Fibroblast of lung (primary cell): ENCODE results near the gene CYP4F22. TPM values are rescaled to one million over a fixed set of nuclear protein-coding genes. Genes with fewer than 3 reads are reported as not detected.

Experiments
- DNase-seq, 2 donors: peaks; one replicate each; pipeline versions ENCODE4 v3.0.0 to v3.0.0-alpha.2; 2010; ENCODE audit warnings: low read depth in 2 of 2
- H2AFZ ChIP-seq: 2 replicates; pipeline ENCODE4 v1.5.1; 2012; ENCODE audit warnings: low read length, control low read depth, inconsistent platforms
- H3K27ac ChIP-seq: 2 replicates; pipeline ENCODE4 v1.5.1; 2011; ENCODE audit warnings: low read length, control low read depth; ENCODE audit not compliant: insufficient read depth
- H3K27me3 ChIP-seq: 2 replicates; pipeline ENCODE4 v1.5.1; 2011; ENCODE audit warnings: mild to moderate bottlenecking, low read length; ENCODE audit not compliant: control insufficient read depth, insufficient read depth
- H3K36me3 ChIP-seq: 2 replicates; pipeline ENCODE4 v1.5.1; 2011; ENCODE audit warnings: low read length; ENCODE audit not compliant: control insufficient read depth, insufficient read depth
- H3K4me1 ChIP-seq: 2 replicates; pipeline ENCODE4 v1.5.1; 2011; ENCODE audit warnings: low read length; ENCODE audit not compliant: control insufficient read depth, insufficient read depth; ENCODE audit errors: extremely low read depth
- H3K4me2 ChIP-seq: 2 replicates; pipeline ENCODE4 v1.5.1; 2011; ENCODE audit warnings: low read length, control low read depth; ENCODE audit not compliant: insufficient read depth; ENCODE audit errors: extremely low read depth
- H3K4me3 ChIP-seq, 4 experiments: fragments of 200-600 bp in 1 of 4; sonication (generic) in 1 of 4; replicated peaks in 1 of 4; 2 replicates each; pipeline ENCODE4 v1.5.1; 2011 to 2016; ENCODE audit warnings: low read length in 4 of 4, low read depth in 3 of 4, mild to moderate bottlenecking in 3 of 4, control low read depth in 2 of 4, inconsistent platforms in 1 of 4, mixed read lengths in 1 of 4; ENCODE audit not compliant: insufficient read depth in 1 of 4; ENCODE audit errors: control extremely low read depth in 1 of 4
- H3K79me2 ChIP-seq: 2 replicates; pipeline ENCODE4 v1.5.1; 2012; ENCODE audit warnings: mild to moderate bottlenecking, low read length, inconsistent platforms; ENCODE audit not compliant: control insufficient read depth, insufficient read depth
- H3K9ac ChIP-seq: 2 replicates; pipeline ENCODE4 v1.5.1; 2011; ENCODE audit warnings: mild to moderate bottlenecking, low read length, control low read depth; ENCODE audit not compliant: insufficient read depth
- H3K9me3 ChIP-seq: 2 replicates; pipeline ENCODE4 v1.5.1; 2012; ENCODE audit warnings: low read depth, low read length; ENCODE audit not compliant: control insufficient read depth, insufficient read depth
- H4K20me1 ChIP-seq: 2 replicates; pipeline ENCODE4 v1.5.1; 2011; ENCODE audit warnings: low read length; ENCODE audit not compliant: control insufficient read depth, insufficient read depth; ENCODE audit errors: extremely low read depth
- EZH2 ChIP-seq: IDR thresholded peaks from 2 replicates; pipeline ENCODE4 v1.5.1; 2012; ENCODE audit warnings: low read length, control low read depth, mild to moderate bottlenecking; ENCODE audit errors: missing control alignments
- polyA plus RNA-seq, 2 donors: library from polyadenylated mRNA; depleted of rRNA in 1 of 2; stranded (reverse) in 1 of 2; unstranded in 1 of 2; fragments of >200 nt; gene quantifications; 2 replicates each; pipeline ENCODE4 v1.2.1, GENCODE V29; 2011 to 2012; ENCODE audit warnings: missing spikeins in 1 of 2
- total RNA-seq: library from RNA; depleted of rRNA; stranded (reverse); fragments of >200 nt; gene quantifications from 2 replicates; pipeline ENCODE4 v1.2.1, GENCODE V29; 2014
- TF ChIP-seq, protein P1 (sequence below), 2 donors: IDR thresholded peaks in 1 of 2; conservative IDR thresholded peaks in 1 of 2; 1 replicate in 1 of 2; 2 replicates in 1 of 2; pipeline ENCODE4 v1.5.1; 2011 to 2012; ENCODE audit warnings: low read length in 2 of 2, control low read depth in 1 of 2, inconsistent platforms in 1 of 2, low read depth in 1 of 2, mild to moderate bottlenecking in 1 of 2

Gene CYP4F22
- total and polyA plus RNA-seq, 2 donors (not counting 1 experiment from before 2014, with no cell fraction given), result not detected

DNA sequence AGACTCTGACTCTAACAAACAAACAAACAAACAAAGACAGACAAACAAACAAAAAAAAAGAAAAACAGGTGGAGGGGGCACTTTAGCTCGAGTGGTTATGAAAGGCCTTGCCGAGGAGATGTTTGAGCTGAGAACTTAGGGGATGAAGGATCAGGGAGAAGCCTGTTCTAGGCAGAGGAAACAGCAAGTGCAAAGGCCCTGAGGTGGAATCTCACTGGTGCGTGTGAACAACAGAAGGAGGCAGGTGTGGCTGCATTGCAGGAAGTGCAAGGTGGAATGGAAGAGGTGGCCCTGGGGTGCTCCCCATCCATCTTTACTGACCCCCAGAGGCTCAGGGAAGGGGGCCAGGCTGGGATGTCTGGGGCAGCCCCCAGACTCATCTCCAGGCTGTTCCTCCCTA lies 41.9 kb downstream of the CYP4F22 start:
- Histone ChIP-seq H2AFZ (no peak overlapping the region), H3K27ac (no peak overlapping the region), H3K79me2 (no peaks in the 10 kb centered on the region), H3K36me3 (no peaks in the 10 kb centered on the region), H3K4me2 (no peak overlapping the region), H3K27me3 (no peaks in the 10 kb centered on the region), H3K9me3 (no peaks in the 10 kb centered on the region), H3K4me3 (no peak overlapping the region), H4K20me1 (no peaks in the 10 kb centered on the region), H3K4me1 (no peaks in the 10 kb centered on the region), H3K9ac (no peak overlapping the region)
- TF ChIP-seq, protein P1, sequence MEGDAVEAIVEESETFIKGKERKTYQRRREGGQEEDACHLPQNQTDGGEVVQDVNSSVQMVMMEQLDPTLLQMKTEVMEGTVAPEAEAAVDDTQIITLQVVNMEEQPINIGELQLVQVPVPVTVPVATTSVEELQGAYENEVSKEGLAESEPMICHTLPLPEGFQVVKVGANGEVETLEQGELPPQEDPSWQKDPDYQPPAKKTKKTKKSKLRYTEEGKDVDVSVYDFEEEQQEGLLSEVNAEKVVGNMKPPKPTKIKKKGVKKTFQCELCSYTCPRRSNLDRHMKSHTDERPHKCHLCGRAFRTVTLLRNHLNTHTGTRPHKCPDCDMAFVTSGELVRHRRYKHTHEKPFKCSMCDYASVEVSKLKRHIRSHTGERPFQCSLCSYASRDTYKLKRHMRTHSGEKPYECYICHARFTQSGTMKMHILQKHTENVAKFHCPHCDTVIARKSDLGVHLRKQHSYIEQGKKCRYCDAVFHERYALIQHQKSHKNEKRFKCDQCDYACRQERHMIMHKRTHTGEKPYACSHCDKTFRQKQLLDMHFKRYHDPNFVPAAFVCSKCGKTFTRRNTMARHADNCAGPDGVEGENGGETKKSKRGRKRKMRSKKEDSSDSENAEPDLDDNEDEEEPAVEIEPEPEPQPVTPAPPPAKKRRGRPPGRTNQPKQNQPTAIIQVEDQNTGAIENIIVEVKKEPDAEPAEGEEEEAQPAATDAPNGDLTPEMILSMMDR (conservative IDR thresholded peaks at IDR 0.05 in 1 of 2, IDR thresholded peaks at IDR 0.05 in 1 of 2; ENCODE audit: low read depth in 1 of 2, low read length in 2 of 2), result no peak
- no peak for TF ChIP-seq EZH2
- no peak for DNase-seq

- H3K4me1 ChIP-seq, result peaks cover 2% of the 10 kb centered on the region
- H4K20me1 ChIP-seq, result no peaks in the 10 kb centered on the region
- H3K79me2 ChIP-seq, result no peaks in the 10 kb centered on the region
- TF ChIP-seq EZH2, result no peak
- TF ChIP-seq, protein P1 (conservative IDR thresholded peaks at IDR 0.05 in 1 of 2, IDR thresholded peaks at IDR 0.05 in 1 of 2; ENCODE audit: low read depth in 1 of 2, low read length in 2 of 2), result no peak
- no peak overlapping the region for H3K4me3 ChIP-seq
- no peak overlapping the region for H2AFZ ChIP-seq
- H3K9me3 ChIP-seq, result no peaks in the 10 kb centered on the region
- DNase-seq, result no peak
- H3K4me2 ChIP-seq, result no peak overlapping the region
- H3K27me3 ChIP-seq, result no peaks in the 10 kb centered on the region
- no peak overlapping the region for H3K9ac ChIP-seq
- H3K36me3 ChIP-seq, result no peaks in the 10 kb centered on the region
- H3K27ac ChIP-seq, result no peak overlapping the region
Measured at GRCh38 chr19:15550929-15551292, 42.6 kb downstream of the CYP4F22 start.

- Histone ChIP-seq H2AFZ (no peak overlapping the region), H3K4me3 (no peak overlapping the region), H3K9ac (no peak overlapping the region), H4K20me1 (no peaks in the 10 kb centered on the region), H3K9me3 (no peaks in the 10 kb centered on the region), H3K27ac (no peak overlapping the region), H3K4me1 (peaks cover 2% of the 10 kb centered on the region), H3K36me3 (no peaks in the 10 kb centered on the region), H3K79me2 (no peaks in the 10 kb centered on the region), H3K27me3 (no peaks in the 10 kb centered on the region), H3K4me2 (no peak overlapping the region)
- peak in 1 of 2 donors; percentile 14 for DNase-seq
- TF ChIP-seq EZH2, result no peak
- TF ChIP-seq, protein P1 (conservative IDR thresholded peaks at IDR 0.05 in 1 of 2, IDR thresholded peaks at IDR 0.05 in 1 of 2; ENCODE audit: low read depth in 1 of 2, low read length in 2 of 2), result no peak
Measured at GRCh38 chr19:15551293-15552004, 43.1 kb downstream of the CYP4F22 start.
